RWPE1 (cell line): ENCODE measurements around the gene ERFL.

Source experiments
- CTCF ChIA-PET: fragments of 350-600 bp; sonication (Branson Sonifier 250); formaldehyde crosslinking; extraction: SDS; loops from one replicate; lab custom pipeline; 2021; lab: Yijun Ruan, JAX
- POLR2A ChIA-PET: fragments of 400-600 bp; formaldehyde crosslinking; extraction: SDS; loops from one replicate; lab custom pipeline; 2020; ENCODE audit warnings: antibody characterized with exemption; ENCODE audit not compliant: low non-redundant PET; lab: Yijun Ruan, JAX
- DNase-seq: peaks from one replicate; pipeline ENCODE4 v3.0.0; 2012; ENCODE audit warnings: low spot score
- H3K27ac ChIP-seq: fragments of 450-650 bp; 2 replicates; pipeline ENCODE4 v1.5.1; 2017
- CTCF ChIP-seq: fragments of 450-650 bp; conservative IDR thresholded peaks from 2 replicates; pipeline ENCODE4 v1.5.1; 2017; ENCODE audit warnings: low read depth, mild to moderate bottlenecking

Gene ERFL

GRCh38 chr19:41898235-41898634 lies 30.0 kb downstream of the ERFL start:
- ChIA-PET POLR2A (interaction anchor here (0.7 kb wide), 1 partner anchor 1629 kb away, joined by 3 read pairs; no protein-coding TSS in a partner anchor), CTCF (no interaction called here)
- DNase-seq, result no peak
- TF ChIP-seq CTCF, result no peak
- H3K27ac ChIP-seq, result peak overlapping the region; percentile 27; the same call in 1 of the 2 replicates

GRCh38 chr19:41897820-41898219 lies 30.4 kb downstream of the ERFL start:
- ChIA-PET POLR2A (no interaction called here), CTCF (no interaction called here)
- peak overlapping the region; percentile 27; the same call in 1 of the 2 replicates for H3K27ac ChIP-seq
- no peak for TF ChIP-seq CTCF
- no peak for DNase-seq

GRCh38 chr19:41897181-41897580 lies 31.1 kb downstream of the ERFL start:
- no peak for TF ChIP-seq CTCF

GRCh38 chr19:41896581-41896942 lies 31.7 kb downstream of the ERFL start:
- no peak for DNase-seq
- ChIA-PET POLR2A (no interaction called here), CTCF (no interaction called here)
- no peak overlapping the region for H3K27ac ChIP-seq
- TF ChIP-seq CTCF, result no peak

More at GRCh38 chr19:41897181-41897580, 31.1 kb downstream of the ERFL start:
- CTCF ChIA-PET, result no interaction called here
- no peak for DNase-seq
- H3K27ac ChIP-seq, result no peak overlapping the region
- POLR2A ChIA-PET, result no interaction called here

- TF ChIP-seq CTCF, result peak; percentile 18; the same call in 1 of the 2 replicates
- CTCF ChIA-PET, result interaction anchor here (1.0 kb wide), 1 partner anchor 9 kb away, joined by 5 read pairs; no protein-coding TSS in a partner anchor
- POLR2A ChIA-PET, result interaction anchor here (0.6 kb wide), 1 partner anchor 1859 kb away, joined by 3 read pairs; the partner anchor contains the start of gene SMG9
- peak overlapping the region; percentile 4 for H3K27ac ChIP-seq
- no peak for DNase-seq
These were observed 32.3 kb downstream of the ERFL start for GRCh38 chr19:41895745-41896580.

GRCh38 chr19:41894350-41894749 lies 33.9 kb downstream of the ERFL start:
- 0 out of 2 replicates have a peak overlapping the region, but pooled peaks have one; percentile 21 for H3K27ac ChIP-seq
- no peak for TF ChIP-seq CTCF
- ChIA-PET POLR2A (no interaction called here), CTCF (no interaction called here)
- no peak for DNase-seq
